ENCODE measurements around the gene LAMB4.

GRCh38 chr7:108038986-108039385 lies 91.2 kb downstream of the LAMB4 start:
- TF ChIP-seq CTCF (IDR thresholded peaks at IDR 0.05; ENCODE audit: low read length) (no peak), EZH2 (IDR thresholded peaks at IDR 0.05; ENCODE audit: borderline replicate concordance, low read length) (no peak)

Data from OCI-LY1 (cell line).